Esophagus muscularis mucosa (tissue), 4 donors: ENCODE data around the gene PRRC2C. TPM values are rescaled to one million over a fixed set of nuclear protein-coding genes. Genes with fewer than 3 reads are reported as not detected.

Experiments used
- DNase-seq: peaks from one replicate; pipeline ENCODE4 v3.0.0-alpha.2; 2017; ENCODE audit errors: extremely low spot score
- H3K27ac ChIP-seq, 4 donors: fragments of 200-600 bp; sonication (generic); replicated peaks in 1 of 4; 1 replicate in 3 of 4; 2 replicates in 1 of 4; pipeline ENCODE4 v1.5.1; 2016 to 2019; ENCODE audit warnings: mild to moderate bottlenecking in 1 of 4
- H3K27me3 ChIP-seq, 4 donors: fragments of 200-600 bp; sonication (generic); one replicate each; pipeline versions ENCODE4 v1.5.1 to v1.6.0; 2016 to 2019
- H3K36me3 ChIP-seq, 4 donors: fragments of 200-600 bp; sonication (generic); one replicate each; pipeline ENCODE4 v1.5.1; 2016 to 2019
- H3K4me1 ChIP-seq, 4 donors: fragments of 200-600 bp; sonication (generic); one replicate each; pipeline ENCODE4 v1.5.1; 2016 to 2019
- H3K4me3 ChIP-seq, 4 donors: fragments of 200-600 bp; sonication (generic); 1 replicate in 2 of 4; 2 replicates in 2 of 4; pipeline ENCODE4 v1.5.1; 2016 to 2019; ENCODE audit warnings: mild to moderate bottlenecking in 4 of 4, moderate library complexity in 1 of 4
- H3K9me3 ChIP-seq, 4 donors: fragments of 200-600 bp; sonication (generic); 1 replicate in 3 of 4; 2 replicates in 1 of 4; pipeline ENCODE4 v1.5.1; 2016 to 2019
- CTCF ChIP-seq, 3 experiments: fragments of 200-600 bp in 2 of 3; fragments of 450-650 bp in 1 of 3; sonication (generic) in 2 of 3; IDR thresholded peaks; one replicate each; pipeline ENCODE4 v1.5.1; 2017 to 2019; ENCODE audit warnings: antibody characterized with exemption in 3 of 3, mild to moderate bottlenecking in 2 of 3, moderate library complexity in 1 of 3
- EP300 ChIP-seq: sonication (generic); formaldehyde crosslinking; IDR thresholded peaks from one replicate; pipeline ENCODE4 v1.6.1; 2017; ENCODE audit warnings: antibody characterized with exemption
- POLR2A ChIP-seq: fragments of 450-650 bp; IDR thresholded peaks from one replicate; pipeline ENCODE4 v1.6.1; 2017; ENCODE audit warnings: antibody characterized with exemption, moderate library complexity, mild to moderate bottlenecking, low read depth
- POLR2AphosphoS5 ChIP-seq, 2 donors: sonication (generic); formaldehyde crosslinking; IDR thresholded peaks; one replicate each; pipeline ENCODE4 v1.6.1; 2017; ENCODE audit warnings: antibody characterized with exemption in 2 of 2
- WGBS: methylation state at CpG from one replicate; pipeline ENCODE4 v1.1.5; 2018; 5-methylcytosine and 5-hydroxymethylcytosine counted together
- intact Hi-C: fragments of 100-400 bp; cut with DNase I; formaldehyde crosslinking; loops from one replicate; pipeline ENCODE4 v1.15.1; 2023
- total RNA-seq, 4 donors: library from RNA; depleted of rRNA; stranded (reverse); fragments of >200 nt; gene quantifications; one replicate each; pipeline versions ENCODE4 v1.1.0 to v1.2.1, GENCODE V29; 2016

PRRC2C gene
- total RNA-seq, 4 donors from 2014 or later = 63.8 to 79.3 (median 66.6) TPM

GRCh38 chr1:171488190-171488929 is 3.0 kb downstream of the PRRC2C start:
- H3K36me3 ChIP-seq = peaks cover 0 to 6% (median 0%) of the 10 kb centered on the region in 4 donors
- H3K4me1 ChIP-seq = peaks cover 55 to 76% (median 71%) of the 10 kb centered on the region in 4 donors
- intact Hi-C loops = no loop called here
- WGBS = 77% methylated on average over 6 of the region's 6 CpGs
- no peak for TF ChIP-seq POLR2A
- TF ChIP-seq POLR2AphosphoS5 (IDR thresholded peaks at IDR 0.05) = no peak
- TF ChIP-seq CTCF (IDR thresholded peaks at IDR 0.05) = no peak
- no peak for TF ChIP-seq EP300
- no peaks in the 10 kb centered on the region for H3K9me3 ChIP-seq
- no peak for DNase-seq
- H3K27me3 ChIP-seq = no peaks in the 10 kb centered on the region
- H3K27ac ChIP-seq = peak overlapping the region in 1 of 4 donors; percentile 20
- H3K4me3 ChIP-seq = no peak overlapping the region

- no peaks in the 10 kb centered on the region for H3K27me3 ChIP-seq
- TF ChIP-seq POLR2AphosphoS5 (IDR thresholded peaks at IDR 0.05) (no peak), EP300 (no peak), POLR2A (no peak), CTCF (IDR thresholded peaks at IDR 0.05) (no peak)
- no peak for DNase-seq
- peaks cover 0 to 6% (median 0%) of the 10 kb centered on the region in 4 donors for H3K36me3 ChIP-seq
- H3K9me3 ChIP-seq = no peaks in the 10 kb centered on the region
- peak overlapping the region in 1 of 4 donors; percentile 15 for H3K27ac ChIP-seq
- no peak overlapping the region for H3K4me3 ChIP-seq
- intact Hi-C loops = no loop called here
- WGBS = 25% methylated on average over 3 of the region's 3 CpGs
- peaks cover 46 to 95% (median 85%) of the 10 kb centered on the region in 4 donors for H3K4me1 ChIP-seq
Observed at GRCh38 chr1:171494076-171494475, 8.7 kb downstream of the PRRC2C start.

GRCh38 chr1:171495444-171495843 is 10.1 kb downstream of the PRRC2C start:
- Histone ChIP-seq H3K9me3 (no peaks in the 10 kb centered on the region), H3K4me1 (peaks cover 36 to 89% (median 73%) of the 10 kb centered on the region in 4 donors), H3K27ac (no peak overlapping the region), H3K27me3 (no peaks in the 10 kb centered on the region), H3K36me3 (no peaks in the 10 kb centered on the region), H3K4me3 (no peak overlapping the region)
- intact Hi-C loops = no loop called here
- DNase-seq = no peak
- no peak for TF ChIP-seq CTCF (IDR thresholded peaks at IDR 0.05)
- TF ChIP-seq POLR2AphosphoS5 (IDR thresholded peaks at IDR 0.05) = no peak
- no peak for TF ChIP-seq EP300
- no peak for TF ChIP-seq POLR2A

GRCh38 chr1:171500304-171500703 is 15.0 kb downstream of the PRRC2C start:
- WGBS = 76% methylated on average over 3 of the region's 3 CpGs
- H3K4me1 ChIP-seq = peaks cover 22 to 84% (median 65%) of the 10 kb centered on the region in 4 donors
- no peaks in the 10 kb centered on the region for H3K9me3 ChIP-seq

More at GRCh38 chr1:171500304-171500703, 15.0 kb downstream of the PRRC2C start:
- no peak for TF ChIP-seq EP300
- TF ChIP-seq POLR2A = no peak
- no peak for TF ChIP-seq CTCF (IDR thresholded peaks at IDR 0.05)
- no peak for TF ChIP-seq POLR2AphosphoS5 (IDR thresholded peaks at IDR 0.05)
- H3K27ac ChIP-seq = no peak overlapping the region
- H3K27me3 ChIP-seq = no peaks in the 10 kb centered on the region
- no peak for DNase-seq
- intact Hi-C loops = no loop called here
- no peak overlapping the region for H3K4me3 ChIP-seq
- H3K36me3 ChIP-seq = peaks cover 0 to 5% (median 0%) of the 10 kb centered on the region in 4 donors
